ENCODE data around the gene PROX2. TPM values are rescaled to one million over a fixed set of nuclear protein-coding genes. Genes with fewer than 3 reads are reported as not detected.
A peak's percentile ranks its signal among the peaks of the same experiment; 100 is the strongest.

PROX2 gene
- total RNA-seq, 4 donors from 2014 or later, result not detected

DNA sequence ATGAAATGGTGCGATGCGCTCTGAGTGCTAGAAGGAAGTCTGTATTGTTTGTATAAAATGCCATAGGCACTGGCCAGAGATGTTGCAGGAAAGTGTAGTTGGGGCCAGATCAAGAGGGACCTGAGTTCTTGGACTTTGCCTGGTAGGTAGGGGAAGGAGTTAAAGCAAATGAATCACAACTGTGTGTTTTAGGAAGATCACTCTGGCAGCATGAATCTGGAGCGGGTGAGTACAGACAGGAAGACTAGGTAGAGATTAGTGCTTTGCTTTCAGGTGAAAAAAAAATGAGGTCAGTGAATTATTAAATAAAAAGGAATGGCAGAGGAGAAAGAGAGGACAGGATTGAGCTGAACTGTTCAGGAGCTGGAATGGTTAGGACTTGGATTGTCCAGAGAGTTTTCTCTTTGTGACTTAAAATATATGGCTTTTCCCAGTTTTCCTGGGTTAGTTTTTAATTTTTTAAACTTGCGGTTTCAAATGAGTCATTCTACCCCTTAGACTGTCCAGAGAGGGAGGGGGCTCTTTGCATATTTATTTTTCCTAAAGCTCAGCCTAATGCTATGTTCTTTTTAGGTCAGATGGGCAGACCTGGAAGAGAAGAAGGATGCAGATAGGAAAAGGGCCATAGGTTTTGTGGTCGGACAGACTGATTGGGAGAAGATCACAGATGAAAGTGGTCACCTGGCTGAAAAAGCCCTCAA, 41.1 kb downstream of the PROX2 start:
- DNase-seq, result no peak
- H3K4me1 ChIP-seq, result no peaks in the 10 kb centered on the region
- no peak for ATAC-seq
- in situ Hi-C loops (cut with MboI; ENCODE audit: low sequenced_read_pairs in 4 of 4), result no loop called here
- H3K27me3 ChIP-seq, result no peaks in the 10 kb centered on the region
- intact Hi-C loops (cut with DNase I; ENCODE audit: low total_unique reads), result no loop called here
- no peak overlapping the region for H3K27ac ChIP-seq
- no peak overlapping the region for H3K4me3 ChIP-seq
- H3K9me3 ChIP-seq, result no peaks in the 10 kb centered on the region
- TF ChIP-seq, protein P1, sequence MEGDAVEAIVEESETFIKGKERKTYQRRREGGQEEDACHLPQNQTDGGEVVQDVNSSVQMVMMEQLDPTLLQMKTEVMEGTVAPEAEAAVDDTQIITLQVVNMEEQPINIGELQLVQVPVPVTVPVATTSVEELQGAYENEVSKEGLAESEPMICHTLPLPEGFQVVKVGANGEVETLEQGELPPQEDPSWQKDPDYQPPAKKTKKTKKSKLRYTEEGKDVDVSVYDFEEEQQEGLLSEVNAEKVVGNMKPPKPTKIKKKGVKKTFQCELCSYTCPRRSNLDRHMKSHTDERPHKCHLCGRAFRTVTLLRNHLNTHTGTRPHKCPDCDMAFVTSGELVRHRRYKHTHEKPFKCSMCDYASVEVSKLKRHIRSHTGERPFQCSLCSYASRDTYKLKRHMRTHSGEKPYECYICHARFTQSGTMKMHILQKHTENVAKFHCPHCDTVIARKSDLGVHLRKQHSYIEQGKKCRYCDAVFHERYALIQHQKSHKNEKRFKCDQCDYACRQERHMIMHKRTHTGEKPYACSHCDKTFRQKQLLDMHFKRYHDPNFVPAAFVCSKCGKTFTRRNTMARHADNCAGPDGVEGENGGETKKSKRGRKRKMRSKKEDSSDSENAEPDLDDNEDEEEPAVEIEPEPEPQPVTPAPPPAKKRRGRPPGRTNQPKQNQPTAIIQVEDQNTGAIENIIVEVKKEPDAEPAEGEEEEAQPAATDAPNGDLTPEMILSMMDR (IDR thresholded peaks at IDR 0.05 in 4 of 5, conservative IDR thresholded peaks at IDR 0.05 in 1 of 5), result no peak
- no peak for TF ChIP-seq POLR2A (IDR thresholded peaks at IDR 0.05)
- peaks cover 0 to 29% of the 10 kb centered on the region in 2 donors for H3K36me3 ChIP-seq

DNA sequence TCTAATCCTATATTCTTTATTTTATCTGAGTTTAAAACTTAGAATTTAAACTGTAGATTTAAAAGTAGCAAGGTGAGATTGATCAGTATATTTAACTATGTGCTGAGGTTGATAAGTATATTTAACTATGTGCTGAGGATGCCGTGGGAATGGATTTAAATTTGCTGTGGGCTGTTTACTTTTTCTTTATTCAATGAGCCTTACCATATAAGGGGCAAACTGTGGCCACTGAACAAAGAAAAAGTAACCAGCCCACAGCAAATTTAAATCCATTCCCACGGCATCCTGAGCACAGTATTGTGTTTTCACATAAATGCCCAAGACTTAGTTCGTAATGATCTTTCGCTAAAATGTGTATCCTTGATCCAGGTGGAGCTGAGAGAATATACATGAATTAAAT, 43.1 kb downstream of the PROX2 start:
- no peaks in the 10 kb centered on the region for H3K27me3 ChIP-seq
- in situ Hi-C loops (cut with MboI; ENCODE audit: low sequenced_read_pairs in 4 of 4), result no loop called here
- no peak overlapping the region for H3K4me3 ChIP-seq
- peaks cover 0 to 38% of the 10 kb centered on the region in 2 donors for H3K36me3 ChIP-seq
- peaks cover 0 to 7% of the 10 kb centered on the region in 2 donors for H3K4me1 ChIP-seq
- TF ChIP-seq POLR2A (IDR thresholded peaks at IDR 0.05), result no peak
- TF ChIP-seq, protein P1 (IDR thresholded peaks at IDR 0.05 in 4 of 5, conservative IDR thresholded peaks at IDR 0.05 in 1 of 5), result no peak
- intact Hi-C loops (cut with DNase I; ENCODE audit: low total_unique reads), result no loop called here
- no peaks in the 10 kb centered on the region for H3K9me3 ChIP-seq
- DNase-seq, result no peak
- H3K27ac ChIP-seq, result no peak overlapping the region
- ATAC-seq, result no peak

DNA sequence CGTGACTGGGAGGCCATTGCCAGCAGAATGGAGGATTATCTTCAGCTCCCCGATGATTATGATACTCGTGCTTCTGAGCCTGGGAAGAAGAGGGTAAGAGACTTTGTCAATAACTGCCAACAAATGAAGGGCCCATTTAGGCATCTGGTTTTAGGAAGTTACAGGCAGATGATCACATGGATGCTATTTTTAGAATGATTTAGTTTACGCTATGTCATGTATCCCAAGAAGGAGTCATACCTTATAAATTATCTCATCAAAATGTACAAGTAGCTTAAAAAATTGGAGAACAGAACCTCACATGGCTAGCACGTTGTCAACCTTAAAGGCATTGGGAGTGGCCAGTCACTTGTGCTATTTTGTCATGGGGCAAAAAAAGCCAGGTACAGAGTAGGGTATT, 46.7 kb downstream of the PROX2 start:
- in situ Hi-C loops (cut with MboI; ENCODE audit: low sequenced_read_pairs in 4 of 4) (no loop called here), intact Hi-C loops (cut with DNase I; ENCODE audit: low total_unique reads) (no loop called here)
- ATAC-seq (peak in 1 of 2 donors; percentile 36), DNase-seq (no peak)
- no peaks in the 10 kb centered on the region for H3K9me3 ChIP-seq
- H3K36me3 ChIP-seq, result peaks cover 0 to 25% of the 10 kb centered on the region in 2 donors
- H3K27ac ChIP-seq, result no peak overlapping the region
- peaks cover 0 to 7% of the 10 kb centered on the region in 2 donors for H3K4me1 ChIP-seq
- no peaks in the 10 kb centered on the region for H3K27me3 ChIP-seq
- no peak for TF ChIP-seq POLR2A (IDR thresholded peaks at IDR 0.05)
- TF ChIP-seq, protein P1 (IDR thresholded peaks at IDR 0.05 in 4 of 5, conservative IDR thresholded peaks at IDR 0.05 in 1 of 5), result no peak
- H3K4me3 ChIP-seq, result no peak overlapping the region

DNA sequence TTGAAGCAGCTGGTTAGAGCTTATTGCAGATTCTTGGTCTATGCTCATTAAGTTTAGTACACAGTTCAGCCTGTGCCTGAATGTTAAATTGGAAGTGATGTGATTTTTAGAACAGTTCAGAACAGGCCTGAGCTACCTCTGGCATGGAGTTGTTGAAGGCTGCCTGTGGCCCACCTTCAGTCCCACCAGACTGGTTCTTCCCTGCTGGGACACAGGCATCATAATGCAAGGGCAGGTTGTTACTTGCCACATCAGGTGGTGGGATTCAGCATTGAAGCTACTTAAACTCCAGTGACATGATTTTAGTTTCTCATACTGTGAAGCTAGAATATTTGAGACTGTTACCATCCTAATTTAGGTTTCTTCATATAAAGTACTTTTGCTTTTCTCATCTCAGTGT, 49.4 kb downstream of the PROX2 start:
- Histone ChIP-seq H3K4me3 (no peak overlapping the region), H3K9me3 (no peaks in the 10 kb centered on the region), H3K27me3 (no peaks in the 10 kb centered on the region), H3K4me1 (peaks cover 0 to 7% of the 10 kb centered on the region in 2 donors), H3K27ac (no peak overlapping the region), H3K36me3 (peaks cover 0 to 34% of the 10 kb centered on the region in 2 donors)
- in situ Hi-C loops (cut with MboI; ENCODE audit: low sequenced_read_pairs in 4 of 4), result no loop called here
- intact Hi-C loops (cut with DNase I; ENCODE audit: low total_unique reads), result no loop called here
- DNase-seq (no peak), ATAC-seq (no peak)
- no peak for TF ChIP-seq POLR2A (IDR thresholded peaks at IDR 0.05)
- TF ChIP-seq, protein P1 (IDR thresholded peaks at IDR 0.05 in 4 of 5, conservative IDR thresholded peaks at IDR 0.05 in 1 of 5), result no peak

Other genes with a start within 250 kb of the PROX2 start
- 10 to 100 TPM; 14.7 to 30.1 (median 22.1) TPM for gene AREL1, start 163.1 kb downstream of the PROX2 start, total RNA-seq
- 10 to 100 TPM; 15.1 to 22.9 (median 18.6) TPM for gene FCF1, start 163.0 kb downstream of the PROX2 start, total RNA-seq
- 10 to 100 TPM; 22.2 to 29.2 (median 25.8) TPM for gene YLPM1, start 112.8 kb downstream of the PROX2 start, total RNA-seq
- gene DLST, start 5.8 kb upstream of the PROX2 start, total RNA-seq, result 100 to 1,000 TPM in 2 of 4 donors, 10 to 100 TPM in 2; 71.3 to 157 (median 105) TPM
- 10 to 100 TPM; 11.7 to 34.4 (median 18.7) TPM for gene RPS6KL1, start 47.1 kb upstream of the PROX2 start, total RNA-seq
- 1 to 10 TPM; 2.2 to 7.8 (median 3.8) TPM for gene PGF, start 79.5 kb upstream of the PROX2 start, total RNA-seq
- gene EIF2B2, start 126.8 kb upstream of the PROX2 start, total RNA-seq, result 10 to 100 TPM; 42.7 to 79.0 (median 69.9) TPM
- 10 to 100 TPM; 10.4 to 21.7 (median 17.4) TPM for gene MLH3, start 175.3 kb upstream of the PROX2 start, total RNA-seq
- gene ACYP1, start 187.9 kb upstream of the PROX2 start, total RNA-seq, result 10 to 100 TPM; 12.8 to 41.2 (median 22.9) TPM
- 10 to 100 TPM in 1 of 4 donors, 1 to 10 TPM in 3; 5.3 to 13.1 (median 7.3) TPM for gene ZC2HC1C, start 193.5 kb upstream of the PROX2 start, total RNA-seq